Activated naive CD4-positive, alpha-beta T cell treated with anti-CD3 and anti-CD28 coated beads for 36 hours (primary cell): ENCODE data around the gene SKIC8. TPM values are rescaled to one million over a fixed set of nuclear protein-coding genes. Genes with fewer than 3 reads are reported as not detected.
"Not testable (repeated sequence)": the region's sequence is repeated elsewhere in the genome, so short reads cannot be mapped to it uniquely, and the experiment has no call there.

Experiments
- CTCF ChIA-PET: fragments of 350-600 bp; sonication (Branson Sonifier 250); formaldehyde crosslinking; loops from one replicate; lab custom pipeline; 2021; ENCODE audit warnings: antibody characterized with exemption; lab: Charles Lee
- DNase-seq: peaks from one replicate; pipeline ENCODE4 v3.0.0-alpha.2; 2020
- H3K27ac Mint-ChIP-seq: one replicate; pipeline ENCODE4 v1.8.0; 2021; ENCODE audit warnings: mild to moderate bottlenecking, mixed read lengths
- H3K27me3 Mint-ChIP-seq: one replicate; pipeline ENCODE4 v1.8.0; 2021; ENCODE audit warnings: low read depth, mixed read lengths
- H3K36me3 Mint-ChIP-seq: one replicate; pipeline ENCODE4 v1.8.0; 2021; ENCODE audit warnings: low read depth, mixed read lengths
- H3K4me1 Mint-ChIP-seq: one replicate; pipeline ENCODE4 v1.8.0; 2021; ENCODE audit warnings: low read depth, mixed read lengths
- H3K4me3 Mint-ChIP-seq: one replicate; pipeline ENCODE4 v1.8.0; 2021; ENCODE audit warnings: mild to moderate bottlenecking, moderate library complexity, mixed read lengths
- H3K9me3 Mint-ChIP-seq: one replicate; pipeline ENCODE4 v1.8.0; 2021; ENCODE audit warnings: mixed read lengths
- intact Hi-C: fragments of 100-400 bp; cut with micrococcal nuclease; formaldehyde crosslinking; loops from one replicate; pipeline ENCODE4 v1.15.1; 2023
- total RNA-seq, 2 experiments: library from RNA; stranded (reverse); gene quantifications; one replicate each; pipeline ENCODE4 v1.2.3, GENCODE V29; 2021

Gene SKIC8
- total RNA-seq, 2 experiments from 2014 or later, result 44.2 to 46.9 TPM

GRCh38 chr15:78261062-78261461 is 38.3 kb downstream of the SKIC8 start:
- Mint-ChIP-seq H3K4me1 (peaks cover 8% of the 10 kb centered on the region), H3K36me3 (no peaks in the 10 kb centered on the region), H3K27me3 (no peaks in the 10 kb centered on the region), H3K27ac (no peak overlapping the region), H3K4me3 (no peak overlapping the region), H3K9me3 (no peaks in the 10 kb centered on the region)
- CTCF ChIA-PET, result no interaction called here
- intact Hi-C loops, result no loop called here
- no peak for DNase-seq

- Mint-ChIP-seq H3K9me3 (no peaks in the 10 kb centered on the region), H3K4me3 (no peak overlapping the region), H3K27ac (no peak overlapping the region), H3K4me1 (peaks cover 2% of the 10 kb centered on the region), H3K36me3 (no peaks in the 10 kb centered on the region), H3K27me3 (no peaks in the 10 kb centered on the region)
- CTCF ChIA-PET, result no interaction called here
- intact Hi-C loops, result no loop called here
- DNase-seq, result no peak
Observed at GRCh38 chr15:78260489-78260888, 38.9 kb downstream of the SKIC8 start.

- intact Hi-C loops, result no loop called here
- Mint-ChIP-seq H3K27me3 (no peaks in the 10 kb centered on the region), H3K4me3 (no peak overlapping the region), H3K4me1 (no peaks in the 10 kb centered on the region), H3K27ac (no peak overlapping the region), H3K9me3 (no peaks in the 10 kb centered on the region), H3K36me3 (no peaks in the 10 kb centered on the region)
- no peak for DNase-seq
- CTCF ChIA-PET, result no interaction called here
Observed at GRCh38 chr15:78259232-78259631, 40.2 kb downstream of the SKIC8 start.

GRCh38 chr15:78257681-78258080 is 41.7 kb downstream of the SKIC8 start:
- Mint-ChIP-seq H3K27me3 (no peaks in the 10 kb centered on the region), H3K27ac (no peak overlapping the region), H3K36me3 (no peaks in the 10 kb centered on the region), H3K4me1 (no peaks in the 10 kb centered on the region), H3K4me3 (no peak overlapping the region), H3K9me3 (no peaks in the 10 kb centered on the region)
- intact Hi-C loops, result no loop called here
- CTCF ChIA-PET, result interaction anchor here (0.8 to 2.4 kb wide), 2 partner anchors 16 to 42 kb away, joined by 6 read pairs; partner anchors contain the start of gene SKIC8
- no peak for DNase-seq

- Mint-ChIP-seq H3K9me3 (no peaks in the 10 kb centered on the region), H3K4me3 (no peak overlapping the region), H3K36me3 (no peaks in the 10 kb centered on the region), H3K27me3 (no peaks in the 10 kb centered on the region), H3K4me1 (no peaks in the 10 kb centered on the region), H3K27ac (no peak overlapping the region)
- intact Hi-C loops, result no loop called here
- DNase-seq, result no peak
- CTCF ChIA-PET, result interaction anchor here (2.8 kb wide), 1 partner anchor 16 kb away, joined by 13 read pairs; no protein-coding TSS in a partner anchor
Observed at GRCh38 chr15:78256044-78256437, 43.4 kb downstream of the SKIC8 start.

GRCh38 chr15:78255421-78256043 is 43.9 kb downstream of the SKIC8 start:
- no peaks in the 10 kb centered on the region for H3K36me3 Mint-ChIP-seq
- H3K9me3 Mint-ChIP-seq, result no peaks in the 10 kb centered on the region
- no peak overlapping the region for H3K27ac Mint-ChIP-seq
- no peaks in the 10 kb centered on the region for H3K27me3 Mint-ChIP-seq
- intact Hi-C loops, result no loop called here
- no peak for DNase-seq
- no peaks in the 10 kb centered on the region for H3K4me1 Mint-ChIP-seq
- CTCF ChIA-PET, result interaction anchor here (2.8 kb wide), 1 partner anchor 15 kb away, joined by 13 read pairs; no protein-coding TSS in a partner anchor
- H3K4me3 Mint-ChIP-seq, result no peak overlapping the region

DNA sequence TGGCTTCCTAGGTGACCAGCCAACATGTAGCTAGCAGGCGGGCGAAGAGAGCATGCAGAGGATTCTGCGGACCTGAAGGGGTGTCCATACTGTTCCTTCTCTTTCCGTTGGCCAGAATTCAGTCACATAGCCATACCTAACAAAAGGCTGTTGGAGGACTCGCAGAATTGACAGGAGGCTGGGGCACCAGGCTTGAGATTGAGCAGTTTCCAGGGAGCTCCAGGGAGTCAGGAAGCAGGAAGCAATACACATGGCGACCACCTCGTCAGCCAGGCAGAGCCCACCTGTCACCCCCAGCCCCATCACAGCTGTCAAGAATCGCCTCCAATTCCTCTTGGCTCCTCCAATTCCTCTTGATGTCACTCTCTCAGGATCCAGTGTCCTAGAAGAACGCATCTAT is 48.3 kb downstream of the SKIC8 start:
- H3K27me3 Mint-ChIP-seq, result no peaks in the 10 kb centered on the region
- CTCF ChIA-PET, result interaction anchor here (1.0 kb wide), 1 partner anchor 40 kb away, joined by 4 read pairs; no protein-coding TSS in a partner anchor

DNA sequence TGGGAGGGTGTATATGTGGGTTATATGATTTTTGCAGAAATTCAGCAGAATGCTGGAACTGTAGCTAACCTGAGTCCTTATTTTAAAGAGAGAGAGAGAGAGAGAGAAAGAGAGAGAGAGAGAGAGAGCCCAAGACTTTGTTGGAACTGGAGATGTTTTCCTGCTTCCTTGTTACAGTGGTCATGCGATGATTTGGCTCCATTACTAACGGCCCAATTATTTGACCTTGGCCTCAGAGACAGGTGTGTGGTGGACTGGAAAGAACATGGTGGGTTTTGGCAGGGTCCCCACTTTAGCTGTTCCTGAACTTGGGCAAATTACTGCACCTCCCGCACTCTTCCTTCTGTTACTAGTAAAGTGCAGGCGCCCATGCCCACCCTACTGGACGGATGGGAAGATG is 50.3 kb downstream of the SKIC8 start:
- no peaks in the 10 kb centered on the region for H3K4me1 Mint-ChIP-seq
- H3K27me3 Mint-ChIP-seq, result no peaks in the 10 kb centered on the region
- intact Hi-C loops, result no loop called here
- no peaks in the 10 kb centered on the region for H3K9me3 Mint-ChIP-seq
- H3K27ac Mint-ChIP-seq, result no peak overlapping the region
- CTCF ChIA-PET, result no interaction called here
- no peak overlapping the region for H3K4me3 Mint-ChIP-seq
- DNase-seq, result no peak
- H3K36me3 Mint-ChIP-seq, result no peaks in the 10 kb centered on the region

More for the DNA sequence above, 48.3 kb downstream of the SKIC8 start:
- Mint-ChIP-seq H3K27ac (no peak overlapping the region), H3K36me3 (no peaks in the 10 kb centered on the region), H3K4me3 (no peak overlapping the region), H3K4me1 (no peaks in the 10 kb centered on the region), H3K9me3 (no peaks in the 10 kb centered on the region)
- intact Hi-C loops, result no loop called here
- no peak for DNase-seq

- Mint-ChIP-seq H3K4me3 (no peak overlapping the region), H3K27ac (no peak overlapping the region), H3K9me3 (no peaks in the 10 kb centered on the region), H3K36me3 (no peaks in the 10 kb centered on the region), H3K4me1 (no peaks in the 10 kb centered on the region), H3K27me3 (no peaks in the 10 kb centered on the region)
- intact Hi-C loops, result no loop called here
- no peak for DNase-seq
- CTCF ChIA-PET, result no interaction called here
Observed at GRCh38 chr15:78247911-78248310, 51.5 kb downstream of the SKIC8 start.

DNA sequence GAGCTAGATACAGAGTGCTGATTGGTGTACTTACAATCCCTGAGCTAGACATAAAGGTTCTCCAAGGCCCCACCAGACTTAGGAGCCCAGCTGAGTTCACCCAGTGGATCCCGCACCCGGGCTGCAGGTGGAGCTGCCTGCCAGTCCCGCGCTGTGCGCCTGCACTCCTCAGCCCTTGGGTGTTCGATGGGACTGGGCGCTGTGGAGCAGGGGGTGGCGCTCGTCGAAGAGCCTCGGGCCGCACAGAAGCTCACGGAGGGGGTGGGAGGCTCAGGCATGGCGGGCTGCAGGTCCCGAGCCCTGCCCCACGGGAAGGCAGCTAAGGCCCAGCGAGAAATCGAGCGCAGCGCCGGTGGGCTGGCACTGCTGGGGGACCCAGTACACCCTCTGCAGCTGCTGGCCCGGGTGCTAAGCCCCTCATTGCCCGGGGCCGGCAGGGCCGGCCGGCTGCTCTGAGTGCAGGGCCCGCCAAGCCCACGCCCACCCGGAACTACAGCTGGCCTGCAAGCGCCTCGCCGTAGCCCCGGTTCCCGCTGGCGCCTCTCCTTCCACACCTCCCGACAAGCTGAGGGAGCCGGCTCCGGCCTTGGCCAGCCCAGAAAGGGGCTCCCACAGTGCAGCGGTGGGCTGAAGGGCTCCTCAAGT is 53.3 kb downstream of the SKIC8 start:
- H3K36me3 Mint-ChIP-seq, result not testable (repeated sequence)
- CTCF ChIA-PET, result interaction anchor here (1.0 to 2.3 kb wide), 4 partner anchors 51 to 279 kb away, joined by 3 to 8 read pairs (median 4); no protein-coding TSS in a partner anchor

DNA sequence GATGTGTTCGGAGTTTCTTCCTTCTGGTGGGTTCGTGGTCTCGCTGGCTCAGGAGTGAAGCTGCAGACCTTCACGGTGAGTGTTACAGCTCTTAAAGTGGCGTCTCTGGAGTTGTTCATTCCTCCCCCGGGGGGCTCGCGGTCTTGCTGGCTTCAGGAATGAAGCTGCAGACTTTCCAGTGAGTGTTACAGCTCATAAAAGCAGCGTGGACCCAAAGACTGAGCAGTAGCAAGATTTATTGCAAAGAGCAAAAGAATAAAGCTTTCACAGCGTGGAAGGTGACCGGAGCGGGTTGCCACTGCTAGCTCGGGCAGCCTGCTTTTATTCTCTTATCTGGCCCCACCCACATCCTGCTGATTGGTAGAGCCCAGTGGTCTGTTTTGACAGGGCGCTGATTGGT is 54.0 kb downstream of the SKIC8 start:
- H3K27ac Mint-ChIP-seq, H3K4me1 Mint-ChIP-seq, DNase-seq, H3K9me3 Mint-ChIP-seq, H3K36me3 Mint-ChIP-seq, H3K27me3 Mint-ChIP-seq, H3K4me3 Mint-ChIP-seq, intact Hi-C loops: not testable (repeated sequence)
- CTCF ChIA-PET, result interaction anchor here (0.9 to 2.3 kb wide), 7 partner anchors 19 to 286 kb away, joined by 3 to 8 read pairs (median 4); partner anchors contain the start of gene DNAJA4

More for the DNA sequence above, 53.3 kb downstream of the SKIC8 start:
- H3K4me1 Mint-ChIP-seq, H3K27me3 Mint-ChIP-seq, H3K27ac Mint-ChIP-seq, DNase-seq, intact Hi-C loops, H3K9me3 Mint-ChIP-seq, H3K4me3 Mint-ChIP-seq: not testable (repeated sequence)

GRCh38 chr15:78244893-78245292 is 54.5 kb downstream of the SKIC8 start:
- no peak for DNase-seq
- no peaks in the 10 kb centered on the region for H3K9me3 Mint-ChIP-seq
- no peak overlapping the region for H3K4me3 Mint-ChIP-seq
- H3K4me1 Mint-ChIP-seq, result no peaks in the 10 kb centered on the region
- H3K36me3 Mint-ChIP-seq, result no peaks in the 10 kb centered on the region
- no peak overlapping the region for H3K27ac Mint-ChIP-seq
- H3K27me3 Mint-ChIP-seq, result no peaks in the 10 kb centered on the region
- intact Hi-C loops, result loop anchor here (5.0 kb wide), 1 partner anchor 68 kb away; no protein-coding TSS in a partner anchor
- CTCF ChIA-PET, result interaction anchor here (0.9 to 2.3 kb wide), 9 partner anchors 19 to 335 kb away, joined by 3 to 8 read pairs (median 3); partner anchors contain the start of gene DNAJA4
